HG02571 (cell line): ENCODE measurements around the gene MEMO1.
A peak's percentile ranks its signal among the peaks of the same experiment; 100 is the strongest.
"Not testable (repeated sequence)": the region's sequence is repeated elsewhere in the genome, so short reads cannot be mapped to it uniquely, and the experiment has no call there.

Experiments used
- ATAC-seq: cut with Tn5 transposase; IDR thresholded peaks from one replicate; pipeline ENCODE4 v1.9.1; 2021; ENCODE audit warnings: mild to moderate bottlenecking, moderate library complexity; ENCODE audit not compliant: unreplicated experiment

MEMO1 gene

DNA sequence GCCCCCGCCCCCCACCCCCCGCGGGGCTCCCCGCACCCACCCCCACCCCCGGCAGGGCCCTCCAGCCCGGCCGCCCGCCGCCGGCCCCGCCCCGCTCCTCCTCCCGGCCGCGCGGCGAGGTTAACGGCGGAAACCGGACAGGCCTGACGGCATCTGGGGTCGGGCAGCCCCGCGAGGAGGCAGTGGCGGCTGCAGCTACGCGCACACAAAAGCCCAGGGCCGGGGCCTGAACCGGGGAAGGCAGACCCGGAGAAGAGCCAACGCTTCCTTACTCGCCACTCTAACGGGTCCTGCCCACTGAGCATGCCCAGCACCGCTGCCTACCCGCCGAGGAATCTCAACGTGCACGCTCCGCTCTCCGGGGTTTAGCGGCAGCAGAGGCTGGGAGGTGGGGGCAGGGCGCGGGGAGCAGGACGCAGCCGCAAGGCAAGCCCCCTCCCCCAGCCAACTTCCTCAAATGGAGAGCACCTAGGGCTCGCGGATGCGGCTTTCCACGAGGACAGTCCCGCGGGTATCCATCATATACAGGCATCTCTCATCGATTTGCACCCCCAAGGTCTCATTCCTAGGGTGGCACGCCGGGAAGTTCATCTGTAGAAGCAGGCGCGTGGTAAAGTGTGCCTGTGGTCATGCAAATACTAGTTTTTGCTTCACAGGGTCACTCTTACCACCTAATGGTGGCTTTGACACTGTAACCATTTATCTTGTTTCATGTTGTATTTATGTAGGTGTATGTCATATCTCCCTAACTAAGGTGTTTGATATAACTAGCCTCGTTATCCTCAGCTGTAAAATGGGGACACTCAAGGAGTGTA is at the start of gene MEMO1:
Gene MEMO1, minus strand, starts transcription at position 339 of the 815 bp plus-strand sequence. CDS start 761 bp downstream, outside the sequence.
- ATAC-seq: peak; percentile 59

DNA sequence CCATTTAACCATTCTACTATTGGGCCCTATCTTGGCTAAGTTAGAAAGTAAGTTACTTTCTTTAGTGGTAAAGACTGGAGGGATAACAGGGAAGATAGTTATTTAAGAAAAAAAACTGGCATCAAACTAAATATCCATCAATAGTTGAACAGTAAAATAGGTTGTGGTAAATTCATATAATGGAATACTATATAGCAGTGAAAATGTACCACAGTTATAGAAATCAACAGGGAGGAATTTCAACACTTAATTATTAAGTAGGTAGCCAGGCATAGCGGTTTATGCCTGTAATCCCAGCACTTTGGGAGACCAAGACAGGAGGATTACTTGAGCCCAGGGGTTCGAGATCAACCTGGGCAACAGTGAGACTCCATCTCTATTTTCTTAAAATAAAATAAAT is 49.5 kb upstream of the MEMO1 start:
- ATAC-seq: no peak

DNA sequence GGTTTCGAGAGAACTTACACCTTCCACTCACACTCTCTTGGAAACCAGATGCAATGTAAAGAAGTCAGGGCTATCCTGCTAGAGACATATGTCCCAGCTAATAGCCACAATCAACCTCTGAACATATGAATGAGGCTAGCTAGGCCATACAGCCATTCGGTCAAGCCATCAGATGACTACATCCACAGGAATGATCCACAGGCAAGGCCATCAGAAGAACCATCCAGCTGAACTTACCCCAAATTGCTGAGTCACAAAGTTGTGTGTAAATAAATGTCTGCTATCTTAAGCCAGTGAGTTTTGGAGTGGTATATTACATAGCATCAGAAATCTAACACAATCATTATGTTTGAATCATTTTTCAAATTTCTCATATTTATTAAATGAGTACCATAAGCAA is 47.3 kb upstream of the MEMO1 start:
- no peak for ATAC-seq

DNA sequence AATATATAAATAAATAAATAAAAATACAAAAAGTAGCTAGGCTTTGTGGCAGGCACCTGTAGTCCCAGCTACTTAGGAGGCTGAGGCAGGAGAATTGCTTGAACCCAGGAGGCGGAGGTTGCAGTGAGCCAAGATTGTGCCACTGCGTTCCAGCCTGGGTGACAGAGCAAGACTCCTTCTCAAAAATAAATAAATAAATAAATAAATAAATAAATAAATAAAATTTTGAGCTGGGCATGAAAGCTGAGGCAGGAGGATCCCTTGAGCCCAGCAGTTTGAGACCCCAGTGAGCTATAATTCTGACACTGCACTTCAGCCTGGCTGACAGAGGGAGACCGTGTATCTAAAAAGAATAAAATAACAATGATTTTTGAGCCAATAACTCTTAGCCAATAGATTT is 43.8 kb upstream of the MEMO1 start:
- ATAC-seq: not testable (repeated sequence)

DNA sequence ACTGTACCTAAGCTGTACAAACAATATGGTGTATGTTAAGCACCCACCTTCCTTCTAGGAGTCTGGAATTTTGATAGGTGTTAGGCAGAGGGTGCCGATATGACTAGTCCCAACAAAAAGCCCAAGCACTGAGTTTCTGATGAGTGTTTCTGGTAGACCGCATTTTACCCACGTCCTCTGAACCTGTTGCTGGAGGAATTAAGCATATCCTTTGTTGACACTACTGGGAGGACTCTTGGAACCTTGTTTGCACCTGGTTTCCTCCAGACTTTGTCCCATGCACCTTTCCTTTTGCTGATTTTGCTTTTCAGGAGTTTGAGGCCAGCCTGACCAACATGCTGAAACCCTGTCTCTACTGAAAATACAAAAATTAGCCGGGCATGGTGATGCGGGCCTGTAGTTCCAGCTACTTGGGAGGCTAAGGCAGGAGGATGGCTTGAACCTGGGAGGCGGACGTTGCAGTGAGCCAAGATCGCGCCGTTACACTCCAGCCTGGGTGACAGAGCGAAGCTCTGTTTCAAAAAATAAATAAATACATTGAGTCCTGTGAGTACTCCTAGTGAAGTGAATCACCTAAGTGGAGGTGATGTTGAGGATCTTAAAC is 41.1 kb upstream of the MEMO1 start:
- ATAC-seq: no peak

DNA sequence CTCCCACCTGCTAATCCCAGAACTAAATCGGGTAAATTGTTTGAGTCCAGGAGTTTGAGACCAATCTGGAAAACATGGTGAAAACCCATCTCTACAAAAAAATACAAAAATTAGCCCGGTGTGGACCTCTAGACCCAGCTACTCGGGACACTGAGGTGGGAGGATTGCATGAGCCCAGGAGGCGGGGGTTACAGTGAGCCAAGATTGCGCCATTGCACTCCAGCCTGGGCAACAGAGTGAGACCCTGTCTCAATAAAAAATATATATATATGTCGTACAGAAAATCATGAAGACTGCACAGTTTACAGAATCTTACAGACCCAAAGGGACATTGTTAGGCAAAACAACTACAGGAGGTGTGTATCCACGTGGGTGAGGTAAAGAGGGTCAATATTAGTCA is 32.8 kb upstream of the MEMO1 start:
- ATAC-seq: no peak

DNA sequence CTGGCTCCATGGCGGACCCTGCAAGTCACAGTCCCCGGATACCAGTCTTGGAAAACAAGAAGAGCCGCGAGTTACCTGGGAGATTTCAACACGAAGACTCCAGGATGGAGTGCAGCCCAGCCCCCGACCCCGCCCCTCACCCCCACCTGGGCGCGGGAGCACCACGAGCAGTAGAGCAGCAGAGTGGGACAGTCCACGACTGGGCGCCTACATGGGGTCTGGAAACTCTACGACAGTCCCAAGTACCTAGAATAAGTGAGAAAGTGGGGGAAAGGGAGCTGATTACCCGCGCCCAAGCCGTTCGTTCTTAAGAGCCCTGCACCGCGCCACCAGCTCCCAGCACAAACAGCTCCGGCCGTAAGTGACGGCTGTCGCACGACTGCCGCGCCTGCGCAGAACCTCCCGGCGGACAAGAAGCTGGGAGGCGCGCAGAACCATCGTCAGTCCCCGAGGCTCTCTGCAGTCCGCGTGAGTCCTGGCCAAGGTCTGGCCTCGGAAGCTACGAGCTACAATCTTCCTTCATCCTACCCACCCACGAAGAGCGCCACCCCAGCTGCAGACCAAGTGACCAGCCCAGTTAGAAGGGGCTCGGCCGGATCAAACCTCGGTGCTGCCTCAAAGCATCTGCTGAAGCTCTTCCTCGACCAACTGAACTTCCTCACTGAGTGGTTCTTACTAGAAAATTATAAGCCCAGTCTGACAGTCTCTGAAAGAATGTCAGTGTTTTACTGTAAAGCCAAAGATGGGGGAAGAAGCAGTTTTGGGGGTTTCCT is 28.8 kb upstream of the MEMO1 start, which contains the start of gene DPY30:
Gene DPY30, minus strand, starts transcription at position 359 of the 773 bp plus-strand sequence. Its CDS starts 349 bp downstream, at position 10.
- peak; percentile 87 for ATAC-seq

DNA sequence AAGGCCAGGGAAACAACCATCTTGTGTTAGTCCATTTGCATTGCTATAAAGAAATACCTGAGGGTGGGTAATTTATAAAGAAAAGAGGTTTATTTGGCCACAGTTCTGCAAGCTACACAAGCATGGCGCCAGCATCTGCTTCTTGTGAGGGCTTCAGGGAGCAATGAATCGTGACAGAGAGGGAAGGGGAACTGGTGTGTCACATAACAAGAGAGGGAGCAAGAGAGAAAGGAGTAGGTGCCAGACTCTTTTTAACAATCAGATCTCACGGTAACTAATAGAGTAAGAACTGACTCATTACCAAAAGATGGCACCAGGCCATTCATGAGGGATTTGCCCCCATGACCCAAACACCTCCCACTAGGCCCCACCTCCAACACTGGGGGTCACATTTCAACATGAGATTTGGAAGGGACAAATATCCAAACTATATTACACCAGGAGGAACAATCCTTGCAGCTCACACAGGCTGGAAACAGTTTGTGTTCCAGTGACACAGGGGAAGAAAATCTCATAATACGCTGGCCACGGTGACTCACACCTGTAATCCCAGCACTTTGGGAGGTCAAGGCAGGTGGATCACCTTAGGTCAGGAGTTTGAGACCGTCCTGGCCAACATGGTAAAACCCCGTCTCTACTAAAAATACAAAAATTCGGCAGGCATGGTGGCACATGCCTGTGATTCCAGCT is 23.5 kb upstream of the MEMO1 start:
- not testable (repeated sequence) for ATAC-seq

DNA sequence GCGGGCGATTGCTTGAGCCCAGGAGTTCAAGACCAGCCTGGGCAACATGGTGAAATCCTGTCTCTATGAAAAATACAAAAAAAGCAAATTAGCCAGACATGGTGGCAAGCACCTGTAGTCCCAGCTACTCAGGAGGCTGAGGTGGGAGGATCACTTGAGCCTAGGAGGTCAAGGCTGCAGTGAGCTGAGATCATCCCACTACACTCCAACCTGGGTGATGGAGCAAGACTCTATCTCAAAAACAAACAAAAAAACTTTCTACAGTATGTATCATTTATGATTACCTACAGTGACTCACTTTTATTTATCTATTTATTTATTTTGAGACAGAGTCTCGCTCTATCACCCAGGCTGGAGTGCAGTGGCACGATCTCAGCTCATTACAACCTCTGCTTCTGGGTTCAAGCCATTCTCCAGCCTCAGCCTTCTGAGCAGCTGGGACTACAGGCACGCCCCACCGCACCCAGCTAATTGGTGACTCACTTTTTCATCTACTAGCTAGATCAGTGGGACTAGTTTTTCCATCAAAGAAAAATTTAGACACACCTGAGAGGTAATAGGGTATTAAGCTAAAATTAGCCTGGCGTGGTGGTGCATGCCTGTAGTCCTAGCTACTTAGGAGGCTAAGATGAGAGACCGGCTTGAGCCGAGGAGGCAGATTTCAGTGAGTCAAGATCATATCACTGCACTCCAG is 8.1 kb upstream of the MEMO1 start:
- ATAC-seq: not testable (repeated sequence)

DNA sequence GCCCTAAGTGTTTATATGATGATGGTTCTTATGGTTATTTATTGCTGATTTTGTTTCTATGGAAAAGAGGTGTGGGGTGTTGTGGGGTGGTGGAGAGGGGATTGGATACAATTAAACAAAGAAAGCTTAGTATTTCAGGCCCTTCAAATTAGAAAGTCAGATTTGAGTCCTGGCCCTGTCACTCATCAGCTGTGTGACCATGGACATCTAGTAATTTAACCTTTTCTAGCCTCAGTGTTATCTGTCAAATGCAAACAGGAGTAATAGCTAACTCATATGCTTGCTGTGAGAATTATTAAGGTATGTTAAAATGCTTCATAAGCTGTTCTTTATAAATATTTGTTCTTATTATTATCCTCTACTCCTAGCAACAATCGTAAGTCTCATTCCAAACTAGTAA is 2.1 kb upstream of the MEMO1 start:
- no peak for ATAC-seq

DNA sequence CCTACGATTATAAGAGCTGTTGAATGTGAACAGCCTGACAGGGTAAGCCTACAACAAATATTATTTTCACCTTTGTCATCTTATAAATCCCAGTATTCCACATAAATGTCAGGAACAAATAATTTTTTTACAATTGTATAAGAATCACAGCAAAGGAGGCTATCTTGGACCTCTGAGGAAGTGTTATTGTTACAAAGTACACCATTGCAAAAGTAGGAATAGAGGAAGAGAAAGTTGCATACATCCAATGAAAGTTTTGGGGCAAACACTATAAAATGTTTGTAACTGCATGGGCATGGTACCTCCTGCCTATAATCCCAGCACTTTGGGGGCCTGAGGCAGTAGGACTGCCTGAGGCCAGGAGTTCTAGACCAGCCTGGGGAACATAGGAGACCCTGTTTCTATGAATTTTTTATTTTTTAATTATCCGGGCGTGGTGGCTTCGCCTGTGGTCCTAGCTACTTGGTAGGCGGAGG is 715 bp upstream of the MEMO1 start:
- ATAC-seq: no peak

DNA sequence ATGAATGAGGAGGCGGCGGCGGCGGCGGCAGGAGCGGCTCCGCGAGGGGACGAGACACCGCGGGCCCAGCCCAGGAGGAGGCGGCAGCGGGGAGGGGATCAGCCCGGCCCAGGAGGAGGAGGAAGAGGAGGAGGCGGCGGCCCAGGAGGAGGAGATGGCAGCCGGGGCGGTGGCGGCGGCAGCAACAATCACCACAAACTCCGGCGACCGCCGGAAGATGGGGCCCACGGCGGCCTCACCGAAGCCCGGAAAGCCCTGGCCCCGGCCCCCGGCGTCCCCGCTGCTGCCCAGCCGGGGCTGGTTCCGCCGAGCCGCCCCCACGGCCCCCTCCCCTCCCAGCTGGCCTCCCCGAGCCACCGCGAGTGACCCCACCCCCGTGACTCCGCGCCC is 533 bp downstream of the MEMO1 start:
- ATAC-seq: peak; percentile 65

DNA sequence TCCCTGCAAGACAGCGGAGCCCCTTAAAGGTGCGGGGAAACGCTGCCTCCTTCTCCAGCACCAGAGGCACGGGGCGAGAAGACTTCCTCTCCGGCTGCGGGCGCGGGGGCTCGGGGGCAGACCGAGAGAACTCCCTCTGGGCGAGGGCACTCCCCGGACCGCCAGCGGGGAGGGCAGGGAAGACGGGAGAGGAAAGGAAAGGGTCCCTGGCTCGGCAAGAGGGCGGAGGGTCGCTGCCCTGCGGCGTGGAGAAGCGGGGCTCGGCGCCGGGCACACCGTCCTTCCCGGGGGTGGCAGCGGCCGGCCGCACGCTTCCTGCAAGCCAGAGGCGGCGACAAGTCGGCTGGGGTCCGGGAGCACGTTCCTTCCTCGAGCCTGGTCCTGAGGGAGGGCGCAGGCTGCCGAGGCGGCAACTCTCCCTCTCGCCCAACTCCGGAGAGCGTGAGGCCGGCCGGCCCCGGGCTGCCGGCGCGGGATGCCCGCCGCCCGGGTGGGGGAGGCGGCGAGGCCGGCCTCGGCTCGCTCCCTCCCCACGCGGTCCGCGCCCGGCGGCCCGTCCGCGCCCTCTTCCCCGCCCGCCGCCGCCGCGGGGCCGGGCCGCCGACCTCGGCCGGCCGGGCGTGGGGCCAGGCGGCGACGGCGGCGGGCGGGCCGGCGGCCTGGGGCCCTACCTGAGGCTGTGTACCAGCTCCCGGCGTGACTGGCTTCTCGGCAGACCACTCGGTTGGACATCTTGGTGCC is 1.1 kb downstream of the MEMO1 start:
- ATAC-seq: peak; percentile 33

DNA sequence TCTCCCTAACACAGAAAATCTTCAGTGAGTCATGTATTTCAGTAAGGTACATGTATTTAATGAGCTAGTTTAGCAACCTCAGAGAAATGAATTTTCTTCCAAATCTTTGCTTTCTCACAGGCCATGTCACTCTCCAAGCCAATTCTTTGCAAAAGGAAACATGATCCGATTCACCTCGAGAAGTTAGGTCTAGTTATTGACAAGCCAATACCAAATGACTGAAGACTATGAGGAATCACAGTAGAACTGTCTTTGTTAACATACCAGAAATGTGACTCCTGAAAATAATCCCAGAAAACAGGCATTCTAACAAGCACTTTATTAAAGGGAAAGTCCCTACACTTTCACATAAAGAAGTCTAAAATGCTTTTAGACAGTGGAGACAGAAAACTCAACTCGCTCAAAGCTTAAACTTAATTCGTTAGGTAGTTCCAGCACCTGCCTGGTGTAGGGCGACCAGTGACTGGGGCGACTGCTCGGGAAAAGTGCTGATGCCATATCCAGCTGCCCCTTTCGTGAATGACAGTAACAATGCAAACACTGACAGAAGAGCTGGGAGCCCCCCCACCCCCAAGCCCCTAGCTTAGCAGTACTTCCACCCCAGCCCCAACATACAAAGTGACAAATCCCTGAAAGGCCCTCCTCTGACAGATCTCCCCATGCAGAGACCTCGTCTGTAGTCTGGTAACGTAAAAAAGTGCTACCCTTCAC is 1.8 kb downstream of the MEMO1 start:
- no peak for ATAC-seq

DNA sequence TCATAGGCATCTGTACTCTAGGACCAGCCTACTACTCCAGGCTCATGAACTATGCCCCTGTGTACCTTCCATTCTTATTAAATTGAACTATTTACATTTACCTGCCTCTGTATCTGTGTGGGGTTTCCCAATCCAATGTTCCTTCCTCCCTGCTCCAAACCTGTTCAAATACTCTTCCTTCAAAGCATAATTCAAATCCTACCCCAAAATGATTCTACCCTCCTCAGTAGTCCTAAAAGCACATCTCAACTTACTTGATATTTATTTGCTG is 3.8 kb downstream of the MEMO1 start:
- ATAC-seq: no peak

DNA sequence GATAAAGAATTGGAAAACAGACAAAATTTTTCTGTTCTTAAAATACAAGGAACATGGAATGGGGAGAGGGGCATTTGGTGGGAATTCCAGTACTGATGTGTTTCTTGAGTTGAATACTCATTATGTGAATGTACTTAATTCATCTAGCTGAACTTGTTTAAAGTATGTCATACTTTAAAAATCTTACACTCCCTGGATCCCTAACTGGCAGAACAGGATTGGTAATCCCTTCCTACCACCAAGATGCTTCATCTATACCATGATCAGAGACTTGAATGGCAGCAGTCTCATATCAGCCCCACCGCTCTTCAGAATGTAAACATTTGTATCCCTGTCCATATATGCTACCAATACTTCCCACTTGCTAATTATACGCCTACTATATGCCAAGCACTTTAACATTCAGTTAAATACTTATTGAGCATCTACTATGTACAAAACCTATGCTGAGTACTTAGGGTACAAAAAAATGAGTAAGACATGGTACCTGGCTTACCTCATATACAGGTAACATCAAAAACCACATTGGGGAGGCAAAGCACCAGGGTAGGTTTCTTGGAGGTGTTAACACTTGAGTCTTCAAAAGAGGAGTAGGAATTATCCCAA is 5.3 kb downstream of the MEMO1 start:
- ATAC-seq: no peak

DNA sequence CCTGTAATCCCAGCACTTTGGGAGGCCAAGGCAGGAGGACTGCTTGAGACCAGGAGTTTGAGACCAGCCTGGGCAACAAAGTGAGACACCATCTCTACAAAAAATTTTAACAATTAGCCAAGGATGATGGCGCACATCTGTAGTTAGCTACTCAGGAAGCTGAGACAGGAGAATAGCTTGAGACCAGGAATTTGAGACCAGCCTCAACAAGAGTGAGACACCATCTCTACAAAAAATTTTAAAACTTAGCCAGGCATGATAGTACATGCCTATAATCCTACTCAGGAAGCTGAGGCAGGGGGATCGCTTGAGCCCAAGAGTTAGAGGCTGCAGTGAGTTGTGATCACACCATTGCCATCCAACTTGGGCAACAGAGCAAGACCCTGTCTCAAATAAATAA is 7.0 kb downstream of the MEMO1 start:
- no peak for ATAC-seq

DNA sequence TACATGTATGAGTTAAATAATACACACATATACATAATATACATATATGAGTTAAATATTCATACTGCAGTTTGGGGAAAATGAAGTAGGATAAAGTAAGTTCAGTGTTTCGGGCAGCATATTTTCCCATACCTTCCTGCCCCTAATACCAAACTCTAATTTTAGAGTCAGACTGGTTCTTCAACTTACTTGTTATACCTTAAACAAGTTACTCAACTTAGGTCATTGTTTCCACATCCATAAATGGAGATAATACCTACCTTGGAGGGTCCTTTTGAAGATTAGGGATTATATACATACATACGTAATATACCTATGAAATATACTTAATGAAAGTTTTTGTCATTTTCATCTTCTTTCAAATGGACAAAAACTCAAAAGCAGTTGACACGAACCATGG is 8.4 kb downstream of the MEMO1 start:
- no peak for ATAC-seq

DNA sequence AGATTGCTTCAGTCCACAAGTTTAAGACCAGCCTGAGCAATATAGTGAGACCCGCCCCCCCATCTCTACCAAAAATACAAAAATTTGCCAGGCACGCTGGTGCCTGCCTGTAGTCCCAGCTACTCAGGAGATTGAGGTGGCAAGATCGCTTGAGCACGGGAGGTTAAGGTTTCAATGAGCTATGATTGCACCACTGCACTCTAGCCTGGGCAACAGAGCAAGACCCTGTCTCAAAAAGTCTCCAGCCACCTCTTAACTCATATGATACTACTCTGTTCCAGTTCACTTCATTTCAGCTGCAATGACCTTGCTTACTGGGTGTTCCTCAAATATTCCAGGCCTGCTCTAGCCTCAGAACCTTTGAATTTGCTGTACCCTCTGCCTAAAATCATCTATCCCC is 11.4 kb downstream of the MEMO1 start:
- no peak for ATAC-seq
